SK-MEL-5 (cell line): Measurements from ENCODE around the gene TEX264. TPM values are rescaled to one million over a fixed set of nuclear protein-coding genes. Genes with fewer than 3 reads are reported as not detected.

Source experiments
- DNase-seq: peaks from one replicate; pipeline ENCODE4 v3.0.0-alpha.2; 2016; ENCODE audit warnings: low read depth, low spot score
- in situ Hi-C: cut with HindIII; loops from 2 replicates; pipeline ENCODE4 v1.10.0; 2016; ENCODE audit warnings: low sequenced_read_pairs, high pct_unique_total_duplicates, low pct_unique_long_range_greater_than_20kb
- total RNA-seq: library from RNA; depleted of rRNA; stranded (reverse); fragments of >200 nt; shearing (Covaris generic); gene quantifications from 2 replicates; pipeline ENCODE4 v1.2.3, GENCODE V29; 2014

The TEX264 gene
- total RNA-seq, 1 experiment from 2014 or later, result 107 TPM

- in situ Hi-C loops, result no loop called here
- peak; percentile 69 for DNase-seq
Observed at GRCh38 chr3:51671734-51672475, 853 bp downstream of the TEX264 start.

GRCh38 chr3:51673181-51673801 is 2.2 kb downstream of the TEX264 start:
- in situ Hi-C loops, result no loop called here
- DNase-seq, result no peak

GRCh38 chr3:51673802-51674654 is 3.0 kb downstream of the TEX264 start:
- in situ Hi-C loops, result no loop called here
- DNase-seq, result no peak

- in situ Hi-C loops, result no loop called here
- no peak for DNase-seq
Observed at GRCh38 chr3:51675201-51675611, 4.2 kb downstream of the TEX264 start.

- no peak for DNase-seq
- in situ Hi-C loops, result no loop called here
Observed at GRCh38 chr3:51676102-51676640, 5.1 kb downstream of the TEX264 start.

GRCh38 chr3:51677358-51677757 is 6.3 kb downstream of the TEX264 start:
- no peak for DNase-seq
- in situ Hi-C loops, result no loop called here

- DNase-seq, result no peak
- in situ Hi-C loops, result no loop called here
Observed at GRCh38 chr3:51678186-51678585, 7.1 kb downstream of the TEX264 start.

GRCh38 chr3:51678641-51679040 is 7.6 kb downstream of the TEX264 start:
- in situ Hi-C loops, result no loop called here
- no peak for DNase-seq

DNA sequence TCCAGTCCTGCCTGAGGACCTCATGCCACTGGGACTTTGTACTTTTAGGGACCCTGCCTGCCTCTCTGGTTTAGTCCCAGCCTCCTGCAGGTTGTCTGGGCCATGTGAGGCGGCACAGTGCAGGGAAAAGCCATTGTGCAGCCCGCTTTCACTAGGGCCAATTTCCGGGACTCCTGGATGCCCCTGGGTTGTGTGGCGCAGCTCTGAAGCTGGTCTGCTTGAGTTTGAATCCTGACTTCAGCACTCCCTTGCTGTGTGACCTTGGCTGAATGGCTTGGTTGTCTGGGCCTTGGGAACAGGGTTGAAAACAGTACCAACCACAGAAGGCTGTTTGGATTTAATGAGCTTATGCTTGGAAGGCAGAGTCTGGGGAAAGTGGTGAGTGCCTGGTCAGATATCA is 8.3 kb downstream of the TEX264 start:
- no peak for DNase-seq
- in situ Hi-C loops, result no loop called here

GRCh38 chr3:51679777-51680176 is 8.7 kb downstream of the TEX264 start:
- in situ Hi-C loops, result no loop called here
- DNase-seq, result no peak

GRCh38 chr3:51680196-51680595 is 9.1 kb downstream of the TEX264 start:
- DNase-seq, result no peak
- in situ Hi-C loops, result no loop called here

GRCh38 chr3:51680663-51681230 is 9.7 kb downstream of the TEX264 start:
- DNase-seq, result no peak
- in situ Hi-C loops, result no loop called here

GRCh38 chr3:51681453-51681852 is 10.4 kb downstream of the TEX264 start:
- in situ Hi-C loops, result no loop called here
- no peak for DNase-seq

GRCh38 chr3:51682079-51682478 is 11.0 kb downstream of the TEX264 start:
- peak; percentile 92 for DNase-seq
- in situ Hi-C loops, result no loop called here

- in situ Hi-C loops, result no loop called here
- DNase-seq, result no peak
Observed at GRCh38 chr3:51682526-51682925, 11.5 kb downstream of the TEX264 start.

DNA sequence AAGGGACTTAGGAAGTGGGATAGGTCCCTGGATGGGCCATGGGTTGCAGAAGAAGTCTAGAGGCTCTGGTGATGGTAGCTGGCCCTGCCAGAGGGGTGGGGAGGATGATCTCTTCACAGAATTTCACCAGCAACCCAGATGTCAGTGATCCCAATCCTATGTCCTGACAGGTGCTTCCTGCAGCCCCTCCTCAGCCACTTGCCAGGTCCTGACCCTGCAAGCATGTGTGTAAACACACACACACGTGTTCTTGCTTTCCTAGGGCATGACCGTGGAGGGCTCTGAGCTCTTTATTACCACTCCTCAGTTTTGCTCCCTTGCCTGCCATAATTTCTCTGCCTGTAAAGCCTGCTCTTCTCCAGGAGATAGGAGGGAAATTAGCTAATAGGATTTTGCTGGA is 12.5 kb downstream of the TEX264 start:
- in situ Hi-C loops, result no loop called here

DNA sequence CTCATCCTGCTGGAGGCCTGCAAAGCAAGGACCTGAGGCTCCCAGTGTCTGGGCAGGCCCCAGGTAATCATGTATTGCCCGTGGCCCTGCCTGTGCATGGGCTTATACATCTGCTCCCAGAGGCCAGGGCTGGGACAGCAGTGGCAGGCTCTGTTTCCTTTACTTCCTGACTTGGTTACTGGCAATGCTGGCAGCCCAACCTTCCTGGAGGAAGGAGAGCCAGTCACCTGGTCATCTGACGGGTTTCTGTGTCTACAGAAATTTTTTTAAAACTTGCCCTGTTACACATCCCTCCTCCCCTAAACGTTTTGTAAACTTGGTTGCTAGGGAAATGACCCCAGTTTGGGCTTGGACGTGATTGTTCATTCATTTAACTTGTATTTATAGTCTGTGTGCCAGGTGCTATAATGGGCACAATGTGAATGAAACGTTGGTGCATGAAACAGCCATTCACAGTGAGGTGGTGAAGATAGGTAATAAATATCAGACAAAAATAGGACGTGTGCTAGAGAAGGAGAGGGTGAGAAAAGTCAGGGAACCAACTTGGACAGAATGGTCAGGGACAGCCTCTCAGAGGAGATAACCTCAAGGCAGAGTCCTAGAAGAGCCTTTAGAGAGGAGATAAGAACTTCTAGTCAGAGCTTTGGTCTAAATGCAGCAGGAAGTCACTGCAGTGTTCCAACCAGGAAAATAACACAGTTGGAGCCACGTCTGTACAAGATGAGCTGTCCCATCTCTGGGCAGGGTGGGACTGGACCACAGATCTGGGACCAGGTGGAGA is 14.1 kb downstream of the TEX264 start:
- DNase-seq, result no peak
- in situ Hi-C loops, result no loop called here

More for the DNA sequence above, 12.5 kb downstream of the TEX264 start:
- DNase-seq, result no peak
